Activated naive CD8-positive, alpha-beta T cell treated with anti-CD3 and anti-CD28 coated beads, Interleukin-2, amount 50 U/mL, for 24 hours (primary cell): Measurements from ENCODE around the gene ANKRD34A.

Experiments
- ATAC-seq: fragments of 150-1000 bp; cut with Tn5 transposase; one replicate; pipeline ENCODE4 v1.10.0; 2021
- DNase-seq: peaks from one replicate; pipeline ENCODE4 v3.0.0; 2021
- H3K27ac Mint-ChIP-seq: one replicate; pipeline ENCODE4 v1.8.0; 2021; ENCODE audit warnings: mild to moderate bottlenecking, mixed read lengths
- H3K27me3 Mint-ChIP-seq: one replicate; pipeline ENCODE4 v1.8.0; 2021; ENCODE audit warnings: mixed read lengths
- H3K36me3 Mint-ChIP-seq: one replicate; pipeline ENCODE4 v1.8.0; 2021; ENCODE audit warnings: low read depth, mixed read lengths
- H3K4me1 Mint-ChIP-seq: one replicate; pipeline ENCODE4 v1.8.0; 2021; ENCODE audit warnings: mixed read lengths
- H3K4me3 Mint-ChIP-seq: one replicate; pipeline ENCODE4 v1.8.0; 2021; ENCODE audit warnings: mild to moderate bottlenecking, moderate library complexity, mixed read lengths
- H3K9me3 Mint-ChIP-seq: one replicate; pipeline ENCODE4 v1.8.0; 2021; ENCODE audit warnings: mixed read lengths

Gene ANKRD34A

GRCh38 chr1:145963265-145964019 is 933 bp downstream of the ANKRD34A start:
- DNase-seq = no peak
- peaks cover 47% of the 10 kb centered on the region for H3K4me1 Mint-ChIP-seq
- no peaks in the 10 kb centered on the region for H3K27me3 Mint-ChIP-seq

GRCh38 chr1:145962157-145963102 is 1.9 kb downstream of the ANKRD34A start:
- Mint-ChIP-seq H3K9me3 (peaks cover 1% of the 10 kb centered on the region), H3K4me1 (peaks cover 53% of the 10 kb centered on the region), H3K4me3 (peak overlapping the region; percentile 96), H3K27ac (peak overlapping the region; percentile 96), H3K27me3 (no peaks in the 10 kb centered on the region), H3K36me3 (peaks cover 13% of the 10 kb centered on the region)
- peak; percentile 10 for ATAC-seq
- DNase-seq = peak; percentile 47

More at GRCh38 chr1:145963265-145964019, 933 bp downstream of the ANKRD34A start:
- Mint-ChIP-seq H3K36me3 (peaks cover 19% of the 10 kb centered on the region), H3K4me3 (peak overlapping the region; percentile 96), H3K9me3 (peaks cover 8% of the 10 kb centered on the region), H3K27ac (peak overlapping the region; percentile 96)
- ATAC-seq = no peak

- Mint-ChIP-seq H3K27me3 (no peaks in the 10 kb centered on the region), H3K4me3 (peak overlapping the region; percentile 96), H3K9me3 (no peaks in the 10 kb centered on the region), H3K27ac (peak overlapping the region; percentile 88), H3K36me3 (peaks cover 10% of the 10 kb centered on the region), H3K4me1 (peaks cover 57% of the 10 kb centered on the region)
- DNase-seq (peak; percentile 69), ATAC-seq (peak; percentile 2)
These were observed 2.8 kb downstream of the ANKRD34A start for GRCh38 chr1:145961425-145962156.

- peak overlapping the region; percentile 88 for H3K27ac Mint-ChIP-seq
- peaks cover 61% of the 10 kb centered on the region for H3K4me1 Mint-ChIP-seq
- H3K9me3 Mint-ChIP-seq = no peaks in the 10 kb centered on the region
- H3K27me3 Mint-ChIP-seq = no peaks in the 10 kb centered on the region
- ATAC-seq (no peak), DNase-seq (no peak)
- peaks cover 10% of the 10 kb centered on the region for H3K36me3 Mint-ChIP-seq
- H3K4me3 Mint-ChIP-seq = peak overlapping the region; percentile 96
These were observed 3.3 kb downstream of the ANKRD34A start for GRCh38 chr1:145961109-145961424.

- H3K4me1 Mint-ChIP-seq = peaks cover 63% of the 10 kb centered on the region
These were observed 3.8 kb downstream of the ANKRD34A start for GRCh38 chr1:145960468-145961108.

GRCh38 chr1:145959957-145960467 is 4.4 kb downstream of the ANKRD34A start:
- H3K4me3 Mint-ChIP-seq = peak overlapping the region; percentile 96
- H3K4me1 Mint-ChIP-seq = peaks cover 63% of the 10 kb centered on the region
- H3K9me3 Mint-ChIP-seq = no peaks in the 10 kb centered on the region
- no peaks in the 10 kb centered on the region for H3K27me3 Mint-ChIP-seq
- no peak for DNase-seq
- no peak for ATAC-seq
- H3K27ac Mint-ChIP-seq = peak overlapping the region; percentile 30
- H3K36me3 Mint-ChIP-seq = peaks cover 10% of the 10 kb centered on the region

More at GRCh38 chr1:145960468-145961108, 3.8 kb downstream of the ANKRD34A start:
- peak; percentile 68 for DNase-seq
- Mint-ChIP-seq H3K4me3 (peak overlapping the region; percentile 96), H3K27ac (peak overlapping the region; percentile 88), H3K36me3 (peaks cover 10% of the 10 kb centered on the region), H3K27me3 (no peaks in the 10 kb centered on the region), H3K9me3 (no peaks in the 10 kb centered on the region)
- ATAC-seq = no peak

- peaks cover 69% of the 10 kb centered on the region for H3K4me1 Mint-ChIP-seq
- H3K27ac Mint-ChIP-seq = no peak overlapping the region
- DNase-seq (no peak), ATAC-seq (no peak)
- H3K4me3 Mint-ChIP-seq = peak overlapping the region; percentile 96
- H3K36me3 Mint-ChIP-seq = peaks cover 10% of the 10 kb centered on the region
- no peaks in the 10 kb centered on the region for H3K9me3 Mint-ChIP-seq
- H3K27me3 Mint-ChIP-seq = no peaks in the 10 kb centered on the region
These were observed 5.0 kb downstream of the ANKRD34A start for GRCh38 chr1:145959333-145959732.

GRCh38 chr1:145958734-145959133 is 5.6 kb downstream of the ANKRD34A start:
- H3K4me3 Mint-ChIP-seq = no peak overlapping the region
- no peak overlapping the region for H3K27ac Mint-ChIP-seq

GRCh38 chr1:145957443-145958319 is 6.7 kb downstream of the ANKRD34A start, which contains the start of gene LIX1L:
Gene LIX1L (minus strand): TSS chr1:145958017. CDS start chr1:145957927, 90 bp downstream.
- Mint-ChIP-seq H3K9me3 (no peaks in the 10 kb centered on the region), H3K27me3 (no peaks in the 10 kb centered on the region), H3K27ac (peak within 1 kb of the TSS; percentile 86), H3K4me3 (peak within 1 kb of the TSS; percentile 89), H3K36me3 (peaks cover 15% of the 10 kb centered on the region), H3K4me1 (peaks cover 61% of the 10 kb centered on the region)
- DNase-seq (peak; percentile 95), ATAC-seq (peak; percentile 87)

More at GRCh38 chr1:145958734-145959133, 5.6 kb downstream of the ANKRD34A start:
- Mint-ChIP-seq H3K4me1 (peaks cover 68% of the 10 kb centered on the region), H3K9me3 (no peaks in the 10 kb centered on the region), H3K36me3 (peaks cover 10% of the 10 kb centered on the region), H3K27me3 (no peaks in the 10 kb centered on the region)
- DNase-seq (no peak), ATAC-seq (no peak)

GRCh38 chr1:145956781-145957442 is 7.5 kb downstream of the ANKRD34A start:
- Mint-ChIP-seq H3K36me3 (peaks cover 18% of the 10 kb centered on the region), H3K27me3 (no peaks in the 10 kb centered on the region)
- no peak for DNase-seq

GRCh38 chr1:145956361-145956760 is 8.0 kb downstream of the ANKRD34A start:
- Mint-ChIP-seq H3K4me1 (peaks cover 64% of the 10 kb centered on the region), H3K27me3 (no peaks in the 10 kb centered on the region), H3K27ac (peak overlapping the region; percentile 86), H3K36me3 (peaks cover 19% of the 10 kb centered on the region), H3K4me3 (peak overlapping the region; percentile 89), H3K9me3 (no peaks in the 10 kb centered on the region)
- ATAC-seq (no peak), DNase-seq (no peak)

More at GRCh38 chr1:145956781-145957442, 7.5 kb downstream of the ANKRD34A start:
- Mint-ChIP-seq H3K9me3 (no peaks in the 10 kb centered on the region), H3K27ac (peak overlapping the region; percentile 86), H3K4me1 (peaks cover 59% of the 10 kb centered on the region), H3K4me3 (peak overlapping the region; percentile 89)
- ATAC-seq = no peak

- DNase-seq (no peak), ATAC-seq (no peak)
- Mint-ChIP-seq H3K9me3 (no peaks in the 10 kb centered on the region), H3K27me3 (no peaks in the 10 kb centered on the region), H3K36me3 (peaks cover 16% of the 10 kb centered on the region), H3K27ac (no peak overlapping the region), H3K4me3 (peak overlapping the region; percentile 89), H3K4me1 (peaks cover 68% of the 10 kb centered on the region)
These were observed 8.9 kb downstream of the ANKRD34A start for GRCh38 chr1:145955436-145955835.
